Breast epithelium (tissue), 3 donors: ENCODE measurements around the gene HNMT.

Experiments
- POLR2AphosphoS5 ChIP-seq, 3 donors: sonication (generic); formaldehyde crosslinking; IDR thresholded peaks; one replicate each; pipeline ENCODE4 v1.6.1; 2017; ENCODE audit warnings: antibody characterized with exemption in 3 of 3
- TF ChIP-seq, protein P1 (sequence below), 3 donors: fragments of 450-650 bp; IDR thresholded peaks; one replicate each; pipeline ENCODE4 v1.5.1; 2016 to 2017; ENCODE audit warnings: antibody characterized with exemption in 3 of 3, mild to moderate bottlenecking in 3 of 3, moderate library complexity in 3 of 3

GRCh38 chr2:137980459-137980858, 16.2 kb downstream of the HNMT start:
- TF ChIP-seq, protein P1, sequence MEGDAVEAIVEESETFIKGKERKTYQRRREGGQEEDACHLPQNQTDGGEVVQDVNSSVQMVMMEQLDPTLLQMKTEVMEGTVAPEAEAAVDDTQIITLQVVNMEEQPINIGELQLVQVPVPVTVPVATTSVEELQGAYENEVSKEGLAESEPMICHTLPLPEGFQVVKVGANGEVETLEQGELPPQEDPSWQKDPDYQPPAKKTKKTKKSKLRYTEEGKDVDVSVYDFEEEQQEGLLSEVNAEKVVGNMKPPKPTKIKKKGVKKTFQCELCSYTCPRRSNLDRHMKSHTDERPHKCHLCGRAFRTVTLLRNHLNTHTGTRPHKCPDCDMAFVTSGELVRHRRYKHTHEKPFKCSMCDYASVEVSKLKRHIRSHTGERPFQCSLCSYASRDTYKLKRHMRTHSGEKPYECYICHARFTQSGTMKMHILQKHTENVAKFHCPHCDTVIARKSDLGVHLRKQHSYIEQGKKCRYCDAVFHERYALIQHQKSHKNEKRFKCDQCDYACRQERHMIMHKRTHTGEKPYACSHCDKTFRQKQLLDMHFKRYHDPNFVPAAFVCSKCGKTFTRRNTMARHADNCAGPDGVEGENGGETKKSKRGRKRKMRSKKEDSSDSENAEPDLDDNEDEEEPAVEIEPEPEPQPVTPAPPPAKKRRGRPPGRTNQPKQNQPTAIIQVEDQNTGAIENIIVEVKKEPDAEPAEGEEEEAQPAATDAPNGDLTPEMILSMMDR (IDR thresholded peaks at IDR 0.05), result no peak
- TF ChIP-seq POLR2AphosphoS5 (IDR thresholded peaks at IDR 0.05), result no peak
